ENCODE data around the gene SPATA46. TPM values are rescaled to one million over a fixed set of nuclear protein-coding genes. Genes with fewer than 3 reads are reported as not detected.

Gene SPATA46
- polyA plus RNA-seq, 1 of the 3 experiments (the other 2 are of a cell fraction) = not detected

DNA sequence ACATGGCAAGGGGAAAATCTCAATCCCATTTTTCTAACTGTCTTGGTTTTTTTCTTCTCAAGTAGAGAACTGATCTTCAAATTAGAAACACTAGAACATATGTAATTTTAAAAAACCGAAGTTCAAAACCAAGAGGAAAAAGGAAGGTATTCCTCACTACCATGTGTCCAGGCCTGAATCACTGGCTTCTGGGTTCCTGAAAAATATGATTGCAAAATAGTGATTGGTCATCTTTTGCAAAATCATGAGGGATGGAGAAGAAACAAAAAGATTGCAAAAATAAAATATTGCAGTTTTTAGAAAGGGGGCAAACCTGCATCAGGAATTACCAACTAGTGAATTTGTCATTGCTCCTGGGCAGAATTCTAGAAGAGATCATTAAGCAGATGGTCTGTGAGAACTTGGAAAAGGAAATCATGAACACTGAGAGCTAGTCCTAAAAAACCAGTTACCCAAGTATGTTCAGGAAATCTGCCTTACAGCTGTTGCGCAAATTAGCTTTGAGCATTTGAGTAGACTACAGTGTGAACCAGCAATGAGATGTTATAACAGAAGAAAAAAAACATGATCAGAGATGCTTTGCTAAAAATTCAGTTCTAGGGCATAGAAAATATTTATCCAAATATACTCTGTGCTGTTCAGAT is 49.4 kb downstream of the SPATA46 start:
- no peak overlapping the region for H3K9ac ChIP-seq
- CTCF ChIA-PET = interaction anchor here (0.8 to 1.1 kb wide), 2 partner anchors 11 to 64 kb away, joined by 3 read pairs; no protein-coding TSS in a partner anchor
- POLR2A ChIA-PET = no interaction called here
- WGBS (ENCODE audit: low lambda C conversion rate) = 53% methylated on average over 2 of the region's 2 CpGs
- no peaks in the 10 kb centered on the region for H3K9me3 ChIP-seq
- no peak for DNase-seq
- H3K27ac ChIP-seq (ENCODE audit: low read depth in 2 of 2, low read length in 1 of 2) = no peak overlapping the region
- H3K9me2 ChIP-seq = no peaks in the 10 kb centered on the region
- H3K79me2 ChIP-seq (ENCODE audit: insufficient read depth) = no peaks in the 10 kb centered on the region
- no peak overlapping the region for H3K4me3 ChIP-seq (ENCODE audit: low read depth in 2 of 2, low read length in 1 of 2)
- H4K20me1 ChIP-seq (ENCODE audit: insufficient read depth) = no peaks in the 10 kb centered on the region
- no peak overlapping the region for H3K4me2 ChIP-seq
- H3K4me1 ChIP-seq (ENCODE audit: control insufficient read depth in 1 of 2, insufficient read depth in 2 of 2, low read depth in 1 of 2, low read length in 1 of 2) = peaks cover 0 to 6% of the 10 kb centered on the region in 2 experiments; a peak in 1 of 4 replicates
- H3K36me3 ChIP-seq (replicated peaks in 1 of 2; ENCODE audit: control insufficient read depth in 1 of 2, insufficient read depth in 2 of 2, low read length in 1 of 2) = no peaks in the 10 kb centered on the region
- no peak overlapping the region for H2AFZ ChIP-seq (ENCODE audit: low read depth)
- peaks cover 15% of the 10 kb centered on the region; the same call in 1 of the 2 replicates for H3K27me3 ChIP-seq (ENCODE audit: insufficient read depth)
- H3F3A ChIP-seq (replicated peaks; ENCODE audit: insufficient read depth) = no peaks in the 10 kb centered on the region
- TF ChIP-seq JUND (IDR thresholded peaks at IDR 0.05) (no peak), GABPA (IDR thresholded peaks at IDR 0.05; ENCODE audit: low read depth) (no peak), FOXJ3 (CRISPR knock-in tag; IDR thresholded peaks at IDR 0.05) (no peak), EZH2phosphoT487 (IDR thresholded peaks at IDR 0.05; ENCODE audit: borderline replicate concordance, low read depth) (no peak), IRF3 (IDR thresholded peaks at IDR 0.05; ENCODE audit: low read depth, low read length) (no peak), SMC3 (IDR thresholded peaks at IDR 0.05; ENCODE audit: low read depth, low read length) (no peak), YY1 (IDR thresholded peaks at IDR 0.05; ENCODE audit: low read depth) (no peak)

DNA sequence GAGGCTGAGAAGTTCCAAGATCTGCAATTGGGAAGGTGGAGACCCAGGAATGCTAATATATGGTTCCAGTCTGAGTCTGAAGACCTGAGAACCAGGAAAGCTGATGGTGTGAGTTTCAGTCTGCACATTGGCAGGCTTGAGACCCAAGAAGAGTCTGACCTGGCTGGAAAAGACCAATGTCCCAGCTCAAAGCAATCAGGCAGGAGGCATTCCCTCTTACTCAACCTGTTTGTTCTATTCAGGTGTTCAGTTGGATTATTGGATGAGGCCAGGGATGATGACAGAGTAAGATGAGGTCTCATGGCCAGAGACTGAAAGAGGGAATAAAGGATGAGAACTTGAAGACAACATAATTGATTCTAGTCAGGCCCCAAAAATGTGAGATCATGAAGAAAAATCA is 50.1 kb downstream of the SPATA46 start:
- DNase-seq = no peak
- H3K36me3 ChIP-seq (replicated peaks in 1 of 2; ENCODE audit: control insufficient read depth in 1 of 2, insufficient read depth in 2 of 2, low read length in 1 of 2) = no peaks in the 10 kb centered on the region
- H3K9me3 ChIP-seq = no peaks in the 10 kb centered on the region
- H3K4me1 ChIP-seq (ENCODE audit: control insufficient read depth in 1 of 2, insufficient read depth in 2 of 2, low read depth in 1 of 2, low read length in 1 of 2) = peaks cover 0 to 6% of the 10 kb centered on the region in 2 experiments; a peak in 1 of 4 replicates
- no peak overlapping the region for H3K4me3 ChIP-seq (ENCODE audit: low read depth in 2 of 2, low read length in 1 of 2)
- no peak overlapping the region for H3K4me2 ChIP-seq
- no peaks in the 10 kb centered on the region for H4K20me1 ChIP-seq (ENCODE audit: insufficient read depth)
- H3K9ac ChIP-seq = no peak overlapping the region
- H2AFZ ChIP-seq (ENCODE audit: low read depth) = no peak overlapping the region
- H3K9me2 ChIP-seq = no peaks in the 10 kb centered on the region
- no peaks in the 10 kb centered on the region for H3K79me2 ChIP-seq (ENCODE audit: insufficient read depth)
- CTCF ChIA-PET = no interaction called here
- H3K27me3 ChIP-seq (ENCODE audit: insufficient read depth) = peaks cover 15% of the 10 kb centered on the region; the same call in 1 of the 2 replicates
- TF ChIP-seq MEF2A (IDR thresholded peaks at IDR 0.05; ENCODE audit: borderline replicate concordance, low read depth) (no peak), SIN3A (IDR thresholded peaks at IDR 0.05; ENCODE audit: borderline replicate concordance, low read depth, low read length) (no peak), CTCF (IDR thresholded peaks at IDR 0.05) (no peak), POLR2AphosphoS5 (IDR thresholded peaks at IDR 0.05; ENCODE audit: low read depth, low read length) (no peak), SMC3 (IDR thresholded peaks at IDR 0.05; ENCODE audit: low read depth, low read length) (no peak)
- TF ChIP-seq, protein P1, sequence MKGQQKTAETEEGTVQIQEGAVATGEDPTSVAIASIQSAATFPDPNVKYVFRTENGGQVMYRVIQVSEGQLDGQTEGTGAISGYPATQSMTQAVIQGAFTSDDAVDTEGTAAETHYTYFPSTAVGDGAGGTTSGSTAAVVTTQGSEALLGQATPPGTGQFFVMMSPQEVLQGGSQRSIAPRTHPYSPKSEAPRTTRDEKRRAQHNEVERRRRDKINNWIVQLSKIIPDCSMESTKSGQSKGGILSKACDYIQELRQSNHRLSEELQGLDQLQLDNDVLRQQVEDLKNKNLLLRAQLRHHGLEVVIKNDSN (IDR thresholded peaks at IDR 0.05; ENCODE audit: borderline replicate concordance, low read depth) = no peak
- no peak overlapping the region for H3K27ac ChIP-seq (ENCODE audit: low read depth in 2 of 2, low read length in 1 of 2)
- POLR2A ChIA-PET = no interaction called here
- H3F3A ChIP-seq (replicated peaks; ENCODE audit: insufficient read depth) = no peaks in the 10 kb centered on the region
